ENCODE measurements around the gene ORC4.

The ORC4 gene

DNA sequence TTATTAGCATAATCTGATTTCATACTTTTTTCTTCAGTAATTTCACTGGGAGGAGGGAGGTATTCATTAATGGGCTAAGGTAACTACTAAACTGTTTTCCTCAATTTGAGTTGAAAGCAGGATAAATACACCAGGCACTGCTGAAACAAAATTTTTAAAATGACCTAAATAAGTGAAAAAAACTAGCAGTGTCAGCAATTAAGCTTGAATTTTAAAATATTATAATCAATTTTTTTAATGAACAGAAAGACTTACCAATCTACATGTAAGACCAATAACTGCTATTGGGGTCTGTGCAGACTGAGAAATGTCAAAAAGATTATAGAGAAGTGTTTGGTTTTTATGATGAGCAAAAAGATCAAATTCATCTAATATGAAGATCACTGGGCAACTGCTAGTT is 68.4 kb downstream of the ORC4 start:
- DNase-seq (ENCODE audit: low read depth, low spot score), result no peak
- no peak overlapping the region for H3K4me3 ChIP-seq (ENCODE audit: low read length)

DNA sequence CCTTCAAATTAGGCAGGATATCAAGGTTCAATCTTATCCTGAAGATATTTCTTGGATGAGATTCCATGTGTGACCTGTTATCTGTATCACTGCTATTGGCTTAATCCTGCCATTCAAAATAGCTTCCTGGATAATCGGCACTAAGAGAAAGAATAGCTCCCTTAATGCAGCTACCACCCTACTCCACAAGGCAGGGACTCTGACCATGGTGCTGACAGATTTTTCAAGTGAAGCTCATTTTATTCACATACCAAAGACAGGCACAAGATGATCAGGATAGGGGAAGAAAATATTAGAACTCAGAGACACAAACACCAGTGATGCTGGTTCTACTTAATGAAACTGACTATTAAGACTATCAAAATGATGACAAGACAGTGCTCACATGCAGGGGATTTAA is 74.9 kb downstream of the ORC4 start:
- DNase-seq (ENCODE audit: low read depth, low spot score), result no peak
- no peak overlapping the region for H3K4me3 ChIP-seq (ENCODE audit: low read length)

DNA sequence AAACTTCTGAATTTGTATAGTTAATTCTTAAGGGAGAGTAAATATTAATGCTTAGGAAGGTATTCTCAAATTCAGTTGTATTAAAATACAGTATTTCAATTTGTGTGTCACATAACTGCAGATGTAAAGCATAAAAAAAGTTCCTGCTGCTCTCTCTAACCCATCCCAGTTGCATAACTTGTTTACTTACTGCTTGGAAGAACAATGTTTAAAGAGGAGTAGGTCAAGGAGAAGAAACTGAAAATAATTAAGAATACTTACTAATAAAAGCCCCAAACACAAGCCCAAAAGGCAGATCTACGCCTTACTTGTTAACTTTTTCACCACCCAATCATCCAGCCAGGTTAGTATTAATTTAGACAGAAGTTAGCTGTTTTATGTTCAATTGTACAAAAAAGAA is 81.2 kb downstream of the ORC4 start:
- DNase-seq (ENCODE audit: low read depth, low spot score), result no peak
- H3K4me3 ChIP-seq (ENCODE audit: low read length), result no peak overlapping the region

DNA sequence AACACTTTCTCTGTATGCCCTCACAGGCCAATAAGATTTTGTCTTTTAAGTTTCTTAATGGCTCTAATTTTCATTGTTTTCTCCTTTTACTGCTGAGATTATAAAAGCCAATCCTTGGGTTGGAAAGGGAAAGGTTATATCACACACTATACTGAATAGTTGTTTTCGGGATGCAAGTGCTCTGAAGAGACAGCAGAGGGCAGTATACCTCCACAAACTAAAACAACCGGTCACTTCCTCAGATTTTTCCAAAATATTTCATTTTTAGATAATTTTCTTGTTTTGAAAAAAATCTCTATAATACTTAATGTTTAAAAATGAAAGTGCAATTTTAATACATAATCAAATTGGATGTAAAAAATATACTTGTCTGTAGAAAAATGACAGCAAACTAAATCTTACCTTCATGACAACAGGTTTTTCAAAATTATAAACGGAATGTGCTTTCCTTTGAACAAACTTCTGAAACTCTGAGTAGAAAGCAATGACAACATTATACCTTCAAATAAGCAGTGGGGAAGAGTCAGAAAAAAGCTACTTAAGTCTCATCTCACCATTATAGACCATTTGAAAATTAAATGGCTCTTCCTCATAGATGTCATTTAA is 82.7 kb downstream of the ORC4 start:
- no peak overlapping the region for H3K4me3 ChIP-seq (ENCODE audit: low read length)
- peak; percentile 16 for DNase-seq (ENCODE audit: low read depth, low spot score)

DNA sequence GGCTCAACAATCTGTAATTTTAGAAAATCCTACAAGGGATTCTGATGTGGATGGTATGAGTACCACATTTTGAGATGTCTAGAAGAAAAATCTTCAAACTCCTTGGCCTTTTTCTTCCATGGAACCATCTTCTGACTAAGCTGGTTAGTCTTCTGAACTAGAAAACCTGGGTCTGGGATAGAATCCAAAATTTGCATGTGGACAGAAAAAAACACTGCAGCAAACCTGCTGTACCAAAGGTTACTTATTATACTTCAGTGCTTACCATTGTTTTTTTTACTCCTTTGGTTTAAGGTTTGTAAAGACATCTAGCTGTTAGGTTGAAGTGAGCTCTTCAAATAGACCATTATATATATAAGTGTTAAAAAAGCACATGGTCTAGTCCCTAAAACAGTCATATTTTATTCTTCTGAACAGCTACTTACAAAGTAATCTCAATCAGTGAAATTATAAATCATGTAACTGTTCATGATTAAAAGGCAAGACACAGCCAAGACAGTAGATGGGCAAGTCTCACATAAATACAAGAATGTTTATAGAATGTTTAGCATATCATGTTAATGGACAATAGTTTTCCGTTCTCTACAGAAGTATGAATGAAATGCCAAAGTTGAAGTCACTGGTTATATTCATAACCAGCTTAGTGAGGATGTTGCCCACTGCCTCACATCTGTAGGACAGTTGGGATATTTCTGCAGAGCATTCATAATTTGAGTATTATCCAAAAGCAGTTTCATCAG is 85.5 kb downstream of the ORC4 start:
- DNase-seq (ENCODE audit: low read depth, low spot score), result no peak
- no peak overlapping the region for H3K4me3 ChIP-seq (ENCODE audit: low read length)

DNA sequence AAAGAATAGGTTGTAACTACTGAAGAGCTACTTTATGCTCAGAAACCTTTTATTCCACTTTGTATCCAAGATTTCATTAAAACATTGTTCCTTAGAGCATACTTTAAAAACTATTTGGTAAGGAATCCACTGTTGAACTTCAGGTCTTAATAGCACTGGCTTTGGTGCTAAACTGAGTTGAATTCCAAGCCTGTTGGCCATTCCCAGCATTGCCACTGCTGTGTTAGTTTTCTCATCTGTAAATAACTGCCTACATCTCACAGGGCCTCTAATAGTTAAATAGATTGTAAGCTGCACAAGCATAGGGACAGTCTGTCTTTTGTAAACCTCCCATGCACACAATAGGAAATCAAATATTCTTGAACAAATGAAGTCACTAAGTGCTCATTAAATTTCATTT is 86.6 kb downstream of the ORC4 start:
- no peak for DNase-seq (ENCODE audit: low read depth, low spot score)
- H3K4me3 ChIP-seq (ENCODE audit: low read length), result no peak overlapping the region

DNA sequence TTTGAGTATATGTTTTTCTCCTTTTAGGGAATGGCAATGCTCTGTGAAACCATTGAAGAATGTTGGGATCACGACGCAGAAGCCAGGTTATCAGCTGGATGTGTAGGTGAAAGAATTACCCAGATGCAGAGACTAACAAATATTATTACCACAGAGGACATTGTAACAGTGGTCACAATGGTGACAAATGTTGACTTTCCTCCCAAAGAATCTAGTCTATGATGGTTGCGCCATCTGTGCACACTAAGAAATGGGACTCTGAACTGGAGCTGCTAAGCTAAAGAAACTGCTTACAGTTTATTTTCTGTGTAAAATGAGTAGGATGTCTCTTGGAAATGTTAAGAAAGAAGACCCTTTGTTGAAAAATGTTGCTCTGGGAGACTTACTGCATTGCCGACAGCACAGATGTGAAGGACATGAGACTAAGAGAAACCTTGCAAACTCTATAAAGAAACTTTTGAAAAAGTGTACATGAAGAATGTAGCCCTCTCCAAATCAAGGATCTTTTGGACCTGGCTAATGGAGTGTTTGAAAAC is 93.4 kb downstream of the ORC4 start:
- no peak overlapping the region for H3K4me3 ChIP-seq (ENCODE audit: low read length)
- no peak for DNase-seq (ENCODE audit: low read depth, low spot score)

DNA sequence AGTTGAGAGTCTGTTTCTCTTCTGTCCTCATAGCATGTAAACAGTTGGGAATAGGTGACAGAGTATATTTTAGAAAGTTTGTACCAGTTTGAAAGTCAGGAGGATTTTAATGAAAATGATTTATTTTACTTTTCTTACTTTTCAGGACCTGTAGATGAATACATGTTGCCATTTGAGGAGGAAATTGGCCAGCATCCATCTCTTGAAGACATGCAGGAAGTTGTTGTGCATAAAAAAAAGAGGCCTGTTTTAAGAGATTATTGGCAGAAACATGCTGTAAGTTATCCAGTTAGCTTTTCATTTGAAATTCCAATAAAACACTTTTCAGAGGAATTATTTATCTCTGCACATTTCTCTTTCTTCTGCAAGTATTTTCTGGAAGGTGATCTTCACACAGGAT is 94.7 kb downstream of the ORC4 start:
- peak; percentile 10 for DNase-seq (ENCODE audit: low read depth, low spot score)

DNA sequence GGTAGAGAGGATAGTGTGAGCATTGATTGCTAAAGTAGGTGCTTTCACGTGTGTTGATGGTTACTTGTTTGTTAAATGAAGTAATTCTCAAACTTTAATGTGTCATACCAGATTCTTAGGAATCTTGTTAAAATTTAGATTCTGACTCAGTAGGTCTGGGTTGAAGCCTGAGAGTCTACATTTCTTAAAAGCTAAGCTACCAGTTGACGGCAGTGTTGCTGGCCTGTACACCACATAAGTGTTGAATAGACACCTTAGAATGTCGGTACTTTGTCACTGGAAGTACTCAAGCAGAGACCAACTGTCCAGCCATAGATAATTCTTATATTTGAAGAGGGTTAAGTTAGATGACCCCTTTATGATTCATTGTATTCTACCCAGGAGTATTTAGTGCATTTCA is 95.9 kb downstream of the ORC4 start:
- no peak for DNase-seq (ENCODE audit: low read depth, low spot score)
- no peak overlapping the region for H3K4me3 ChIP-seq (ENCODE audit: low read length)

More for the DNA sequence above, 94.7 kb downstream of the ORC4 start:
- H3K4me3 ChIP-seq (ENCODE audit: low read length), result no peak overlapping the region

DNA sequence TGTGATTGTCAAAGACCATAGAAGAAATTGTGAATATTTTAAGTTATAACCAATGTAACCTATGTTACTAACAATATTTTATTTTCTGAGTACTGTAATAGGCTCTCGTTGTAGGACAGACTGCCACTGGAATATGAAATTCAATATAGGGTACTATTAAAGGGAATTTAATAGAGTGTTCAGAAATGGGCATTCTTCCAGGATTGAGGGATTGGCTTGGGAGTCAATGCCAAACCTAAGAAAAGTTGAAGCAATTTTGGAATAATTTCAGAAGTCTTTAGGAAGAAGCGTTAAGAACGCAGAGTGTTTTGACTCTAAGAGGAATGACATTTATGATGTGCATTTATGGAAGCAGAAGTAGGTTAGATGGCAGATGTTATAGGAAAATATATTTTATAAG is 96.7 kb downstream of the ORC4 start:
- DNase-seq (ENCODE audit: low read depth, low spot score), result no peak
- no peak overlapping the region for H3K4me3 ChIP-seq (ENCODE audit: low read length)

DNA sequence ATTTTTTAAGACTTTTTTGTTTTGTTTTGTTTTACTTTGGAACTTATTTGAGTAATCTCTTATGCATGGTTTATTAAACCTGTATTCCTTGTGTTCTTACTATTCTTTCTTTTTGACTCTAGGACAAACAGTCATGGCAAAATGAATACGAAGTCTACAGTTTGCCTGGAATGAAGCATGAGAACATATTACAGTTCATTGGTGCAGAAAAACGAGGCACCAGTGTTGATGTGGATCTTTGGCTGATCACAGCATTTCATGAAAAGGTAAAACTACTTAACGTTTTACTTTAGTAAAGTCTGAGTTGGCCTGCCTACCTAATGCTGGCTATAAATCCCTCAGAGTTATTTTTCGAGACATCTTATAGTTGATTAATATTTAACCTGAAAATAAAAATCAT is 103.4 kb downstream of the ORC4 start:
- no peak for DNase-seq (ENCODE audit: low read depth, low spot score)

DNA sequence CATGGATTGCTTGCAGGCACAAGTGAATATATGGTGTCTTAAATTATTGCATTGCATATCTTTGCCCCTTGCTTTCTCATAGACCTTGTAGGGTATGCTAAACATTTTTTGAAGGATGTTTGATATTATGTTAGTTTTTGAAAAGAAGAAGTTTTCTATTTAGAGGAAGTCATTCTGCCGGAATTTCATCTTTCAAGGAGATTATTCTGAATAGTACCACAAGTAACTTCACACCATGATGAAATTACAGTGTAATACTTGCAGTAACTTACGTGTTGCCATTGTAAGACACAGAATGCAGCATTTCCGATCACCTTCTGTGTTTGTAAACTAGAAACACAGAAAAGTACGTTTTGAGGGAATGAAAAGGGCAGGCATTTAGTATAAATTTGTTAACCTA is 103.8 kb downstream of the ORC4 start:
- H3K4me3 ChIP-seq (ENCODE audit: low read length), result no peak overlapping the region
- DNase-seq (ENCODE audit: low read depth, low spot score), result no peak

More for the DNA sequence above, 103.4 kb downstream of the ORC4 start:
- H3K4me3 ChIP-seq (ENCODE audit: low read length), result no peak overlapping the region

DNA sequence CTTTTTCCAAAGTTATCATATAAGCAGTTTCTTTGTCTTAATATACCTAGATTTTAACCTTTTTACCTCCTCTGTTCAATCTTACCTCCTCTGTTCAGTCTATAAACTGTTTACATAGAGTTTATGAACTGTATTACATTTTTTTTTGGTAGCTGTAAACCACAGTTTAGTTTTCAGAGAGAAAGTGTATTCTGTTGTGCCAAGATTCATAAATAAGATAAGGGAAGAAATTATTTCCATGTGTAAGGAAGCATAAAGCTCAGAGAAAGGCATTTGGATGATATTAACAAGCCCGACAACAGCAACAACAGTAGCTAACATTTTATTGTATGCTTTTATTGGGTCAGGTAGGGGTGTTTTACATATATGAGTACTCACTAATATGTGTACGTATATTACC is 104.5 kb downstream of the ORC4 start:
- no peak overlapping the region for H3K4me3 ChIP-seq (ENCODE audit: low read length)
- no peak for DNase-seq (ENCODE audit: low read depth, low spot score)

DNA sequence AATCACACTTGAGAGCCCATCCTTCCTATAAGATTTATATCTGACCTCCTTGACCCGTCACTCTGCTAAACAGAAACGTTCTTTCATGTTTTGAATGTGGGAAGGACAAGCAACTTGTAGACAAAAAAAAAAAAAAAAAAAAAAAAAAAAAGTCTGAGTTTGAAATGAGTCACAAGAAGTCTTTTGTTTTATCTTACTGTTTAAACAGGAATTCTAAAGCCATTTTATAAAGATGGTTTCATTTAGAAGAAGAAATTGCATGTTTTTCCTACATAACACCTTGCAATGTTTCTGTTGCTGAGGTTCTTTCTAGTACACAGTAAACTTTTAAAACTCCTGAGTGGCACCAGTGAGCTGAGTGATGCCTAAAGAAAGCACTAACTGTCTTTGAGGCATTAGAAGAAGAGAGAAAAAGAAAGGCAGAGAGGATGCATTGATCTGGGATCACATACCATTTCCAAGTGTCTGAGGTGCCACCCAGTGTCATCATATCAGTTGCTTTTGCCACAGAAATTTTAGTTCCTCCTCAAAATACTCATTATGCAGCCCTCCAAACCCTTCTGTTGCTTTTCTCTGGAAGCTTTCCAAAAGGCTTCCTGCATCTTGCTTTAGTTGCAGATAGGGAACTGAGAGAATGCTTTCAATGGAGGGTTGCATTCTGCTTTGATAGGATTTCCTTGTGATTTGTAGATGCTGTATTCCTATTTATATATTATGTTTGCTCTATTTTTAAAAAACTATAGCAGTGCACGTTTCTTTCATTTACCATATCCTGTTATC is 106.6 kb downstream of the ORC4 start:
- no peak for DNase-seq (ENCODE audit: low read depth, low spot score)
- no peak overlapping the region for H3K4me3 ChIP-seq (ENCODE audit: low read length)

DNA sequence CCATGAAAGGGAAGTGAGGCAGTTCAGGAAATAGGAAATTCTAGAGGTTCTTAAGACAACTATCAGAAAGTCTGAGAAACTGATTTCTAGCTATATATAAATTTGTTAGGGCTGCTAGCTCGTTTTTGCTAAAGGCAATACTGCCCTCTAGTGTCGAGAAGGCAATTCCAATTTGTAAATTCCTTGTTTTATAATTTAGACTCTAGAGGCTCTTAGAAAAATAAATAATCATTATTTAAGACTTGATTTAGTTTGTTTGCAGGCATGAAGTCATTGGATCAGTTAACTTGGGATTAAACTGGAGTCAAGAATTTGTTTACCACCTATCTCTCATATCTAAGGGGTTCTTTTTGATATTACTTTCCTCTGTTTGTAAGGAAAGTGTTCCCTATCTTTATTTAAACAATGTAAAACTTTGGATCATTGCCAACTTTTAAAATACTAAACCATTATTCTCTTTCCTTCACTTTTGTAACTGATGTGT is 109.5 kb downstream of the ORC4 start:
- H3K4me3 ChIP-seq (ENCODE audit: low read length), result no peak overlapping the region
- DNase-seq (ENCODE audit: low read depth, low spot score), result peak; percentile 56

DNA sequence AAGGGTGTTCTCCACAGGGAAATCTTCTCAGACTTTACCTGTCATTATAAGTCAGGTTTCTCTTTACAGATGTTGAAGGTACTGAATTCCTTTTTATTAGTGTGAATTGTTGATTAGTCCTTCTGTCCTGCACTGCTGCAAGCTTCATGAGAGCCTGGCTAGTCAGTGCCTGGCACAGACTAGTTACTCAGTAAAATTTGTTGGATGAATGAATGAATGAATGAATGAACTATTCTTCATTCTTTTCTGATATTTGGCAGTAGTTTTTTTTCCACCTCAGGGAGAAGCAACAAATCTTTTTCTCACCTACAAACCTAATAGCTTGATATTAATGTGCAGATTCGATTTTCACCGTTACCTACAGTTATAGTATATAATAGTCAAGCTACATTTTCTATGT is 111.4 kb downstream of the ORC4 start:
- no peak for DNase-seq (ENCODE audit: low read depth, low spot score)
- no peak overlapping the region for H3K4me3 ChIP-seq (ENCODE audit: low read length)

DNA sequence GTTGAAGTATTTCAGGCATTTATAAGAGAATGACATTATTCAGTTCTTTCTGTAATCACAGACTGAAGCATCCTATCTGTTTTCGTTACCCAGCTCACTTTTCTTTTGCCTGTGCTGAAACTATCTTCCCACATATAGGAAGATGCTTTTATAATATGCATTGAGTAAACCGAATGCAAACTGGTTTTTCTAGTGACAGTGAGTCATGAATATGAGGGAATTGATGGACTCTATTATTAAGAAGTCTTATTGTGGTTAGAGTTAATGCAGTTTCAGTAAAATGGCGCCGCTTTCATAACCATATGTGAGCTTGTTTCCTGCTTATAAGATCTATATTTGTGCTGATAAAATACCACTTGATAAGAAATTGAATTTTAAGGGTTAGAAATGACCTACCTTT is 116.5 kb downstream of the ORC4 start:
- DNase-seq (ENCODE audit: low read depth, low spot score), result no peak
- no peak overlapping the region for H3K4me3 ChIP-seq (ENCODE audit: low read length)

DNA sequence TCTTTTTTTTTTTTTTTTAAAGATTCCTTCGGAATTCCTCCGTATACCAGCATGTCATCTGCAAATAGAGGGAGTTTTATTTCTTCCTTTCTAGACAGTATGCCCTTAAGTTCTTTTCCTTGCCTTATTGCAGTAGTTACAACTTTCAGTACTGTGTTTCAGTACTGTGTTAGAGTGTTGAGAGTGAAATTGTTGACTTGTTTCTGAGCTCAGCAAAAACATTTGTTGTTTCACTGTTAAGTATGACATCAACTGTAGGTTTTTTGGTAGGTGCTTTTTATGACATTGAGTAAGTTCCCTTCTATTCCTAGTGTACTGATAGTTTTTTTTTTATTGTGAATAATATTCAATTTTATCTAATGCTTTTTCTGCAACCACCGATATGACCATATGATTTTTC is 131.9 kb downstream of the ORC4 start:
- no peak for DNase-seq (ENCODE audit: low read depth, low spot score)
- no peak overlapping the region for H3K4me3 ChIP-seq (ENCODE audit: low read length)

DNA sequence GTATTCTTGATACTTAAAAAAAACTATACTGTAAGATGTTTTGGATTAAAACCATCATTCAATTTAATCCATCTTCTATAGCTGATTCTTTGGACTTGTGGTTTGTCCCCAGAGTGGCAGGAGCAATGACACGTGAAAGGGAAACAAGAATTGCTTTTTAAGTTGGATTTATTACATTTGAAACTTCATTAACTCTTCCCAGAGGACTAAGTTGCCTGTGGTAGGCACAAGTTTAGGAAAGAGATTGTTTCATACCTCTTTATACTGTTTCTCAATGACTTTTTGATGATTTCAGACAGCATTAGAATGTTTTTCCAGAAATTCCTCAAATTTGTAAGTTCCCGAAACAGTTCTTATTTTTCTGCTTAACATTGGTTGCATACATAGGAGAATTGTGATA is 134.4 kb downstream of the ORC4 start:
- no peak overlapping the region for H3K4me3 ChIP-seq (ENCODE audit: low read length)
- no peak for DNase-seq (ENCODE audit: low read depth, low spot score)

DNA sequence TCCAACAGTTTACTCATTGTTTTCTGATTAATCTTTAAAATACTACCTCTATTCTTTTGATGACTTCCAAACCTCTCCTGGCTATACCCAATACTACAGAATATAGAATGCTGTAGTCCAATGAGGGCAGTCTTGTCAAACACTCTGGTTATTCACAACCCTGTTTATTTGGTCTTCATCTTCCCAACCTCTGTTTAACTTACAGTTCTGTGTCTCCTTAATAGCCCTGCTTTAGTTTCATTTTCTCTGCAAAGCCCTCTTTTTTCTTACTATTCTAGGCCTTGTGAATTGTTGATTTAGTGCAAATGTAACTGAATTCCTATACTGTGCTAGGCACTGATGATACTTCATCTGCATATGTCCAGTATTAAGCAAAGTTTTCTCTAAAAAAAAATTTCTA is 135.7 kb downstream of the ORC4 start:
- no peak overlapping the region for H3K4me3 ChIP-seq (ENCODE audit: low read length)
- no peak for DNase-seq (ENCODE audit: low read depth, low spot score)

All from Jurkat, Clone E6-1 (cell line).